ENCODE results near the gene DDX46. TPM values are rescaled to one million over a fixed set of nuclear protein-coding genes. Genes with fewer than 3 reads are reported as not detected.
A peak's percentile ranks its signal among the peaks of the same experiment; 100 is the strongest.
"Not testable (repeated sequence)": the region's sequence is repeated elsewhere in the genome, so short reads cannot be mapped to it uniquely, and the experiment has no call there.

DDX46 gene
- total RNA-seq, 1 donor, result 38.0 TPM

GRCh38 chr5:134813827-134814226 lies 55.2 kb downstream of the DDX46 start:
- Histone ChIP-seq H3K27me3 (ENCODE audit: insufficient read depth, low read length) (no peaks in the 10 kb centered on the region), H3K9me3 (ENCODE audit: low read depth, low read length) (no peaks in the 10 kb centered on the region), H3K4me1 (ENCODE audit: insufficient read depth, low read length) (peaks cover 10% of the 10 kb centered on the region), H3K4me3 (ENCODE audit: low read length) (no peak overlapping the region)

DNA sequence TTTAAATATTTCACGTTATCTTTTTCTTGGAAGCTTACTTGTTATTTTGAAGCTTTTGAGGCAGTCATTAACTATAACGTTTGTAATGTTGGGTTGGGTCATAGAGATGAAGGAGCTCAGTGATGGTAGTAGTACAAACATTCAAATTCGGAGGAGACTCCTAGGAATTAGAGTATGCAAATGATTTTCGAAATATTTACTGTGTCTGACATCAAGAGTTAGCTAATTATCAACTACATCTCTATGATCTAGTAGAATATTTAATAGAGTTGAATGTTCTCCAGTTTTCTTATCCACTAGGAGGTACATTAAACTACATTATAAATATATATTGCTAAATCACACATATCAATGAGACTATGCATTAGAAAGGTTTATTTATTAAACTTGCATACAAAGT lies 58.4 kb downstream of the DDX46 start:
- no peaks in the 10 kb centered on the region for H3K27me3 ChIP-seq (ENCODE audit: insufficient read depth, low read length)
- no peak overlapping the region for H3K4me3 ChIP-seq (ENCODE audit: low read length)
- no peaks in the 10 kb centered on the region for H3K9me3 ChIP-seq (ENCODE audit: low read depth, low read length)
- H3K4me1 ChIP-seq (ENCODE audit: insufficient read depth, low read length), result peaks cover 10% of the 10 kb centered on the region

DNA sequence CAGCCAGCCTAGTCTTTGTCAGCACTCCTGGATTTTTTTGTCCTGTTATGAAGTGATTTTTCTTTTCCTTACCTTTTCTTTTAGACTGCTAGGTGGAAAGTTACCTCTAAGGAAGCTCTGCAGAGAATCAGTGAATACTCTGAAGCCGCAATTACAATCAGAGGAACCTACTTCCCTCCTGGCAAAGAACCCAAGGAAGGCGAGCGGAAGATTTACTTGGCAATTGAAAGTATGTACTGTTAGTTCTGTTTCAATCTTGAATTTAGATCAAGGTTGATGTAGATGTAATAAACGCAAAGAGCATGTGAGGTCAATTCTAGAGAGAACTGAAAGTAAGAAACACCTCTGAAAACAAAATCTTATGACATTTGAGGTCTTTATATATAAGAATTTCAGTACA lies 60.2 kb downstream of the DDX46 start:
- Histone ChIP-seq H3K4me3 (ENCODE audit: low read length) (no peak overlapping the region), H3K27me3 (ENCODE audit: insufficient read depth, low read length) (no peaks in the 10 kb centered on the region), H3K4me1 (ENCODE audit: insufficient read depth, low read length) (peaks cover under 1% of the 10 kb centered on the region), H3K9me3 (ENCODE audit: low read depth, low read length) (no peaks in the 10 kb centered on the region)

DNA sequence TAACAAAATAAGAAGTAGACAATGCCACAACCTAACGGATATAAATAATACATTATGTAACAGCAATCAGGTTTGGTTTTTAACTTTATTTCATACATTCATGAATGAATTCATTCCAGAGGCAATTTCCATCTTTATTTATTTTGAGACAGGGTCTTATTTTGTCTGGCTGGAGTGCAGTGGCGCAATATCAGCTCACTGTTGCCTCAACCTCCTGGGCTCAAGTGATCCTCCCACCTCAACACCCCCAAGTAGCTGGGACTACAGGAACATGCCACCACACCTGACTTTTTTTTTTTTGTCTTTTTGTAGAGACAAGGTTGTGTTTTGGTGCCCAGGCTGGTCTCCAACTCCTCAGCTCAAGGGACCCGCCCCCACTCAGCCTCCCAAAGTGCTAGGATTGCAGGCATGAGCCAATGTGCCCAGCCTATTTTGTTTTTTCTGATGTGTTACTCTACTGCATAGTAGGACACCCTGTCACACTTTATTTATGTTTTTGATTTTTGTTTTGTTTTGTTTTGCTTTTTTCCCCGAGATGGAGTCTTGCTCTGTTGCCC lies 60.9 kb downstream of the DDX46 start:
- H3K4me3 ChIP-seq (ENCODE audit: low read length), result no peak overlapping the region
- H3K4me1 ChIP-seq (ENCODE audit: insufficient read depth, low read length), result no peaks in the 10 kb centered on the region
- no peaks in the 10 kb centered on the region for H3K9me3 ChIP-seq (ENCODE audit: low read depth, low read length)
- no peaks in the 10 kb centered on the region for H3K27me3 ChIP-seq (ENCODE audit: insufficient read depth, low read length)

DNA sequence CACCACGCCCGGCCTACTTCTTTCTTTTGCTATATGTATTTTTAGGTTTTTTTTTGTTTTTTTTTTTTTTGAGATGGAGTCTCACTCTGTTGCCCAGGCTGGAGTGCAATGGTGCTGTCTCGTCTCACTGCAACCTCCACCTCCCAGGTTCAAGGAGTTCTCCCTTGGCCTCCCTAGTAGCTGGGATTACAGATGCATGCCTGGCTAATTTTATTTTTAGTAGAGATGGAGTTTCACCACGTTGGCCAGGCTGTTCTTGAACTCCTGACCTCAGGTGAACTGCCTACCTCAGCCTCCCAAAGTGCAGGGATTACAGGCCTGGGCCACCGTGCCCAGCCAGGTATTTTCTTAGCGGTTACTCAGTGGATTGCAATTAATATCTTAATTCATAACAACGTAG lies 63.3 kb downstream of the DDX46 start:
- Histone ChIP-seq H3K9me3 (ENCODE audit: low read depth, low read length) (no peaks in the 10 kb centered on the region), H3K4me1 (ENCODE audit: insufficient read depth, low read length) (peaks cover 7% of the 10 kb centered on the region)

GRCh38 chr5:134824681-134825080 lies 66.1 kb downstream of the DDX46 start:
- H3K9me3 ChIP-seq (ENCODE audit: low read depth, low read length), result no peaks in the 10 kb centered on the region
- H3K27me3 ChIP-seq (ENCODE audit: insufficient read depth, low read length), result no peaks in the 10 kb centered on the region
- no peak overlapping the region for H3K4me3 ChIP-seq (ENCODE audit: low read length)
- peaks cover 7% of the 10 kb centered on the region for H3K4me1 ChIP-seq (ENCODE audit: insufficient read depth, low read length)

More for the DNA sequence above, 63.3 kb downstream of the DDX46 start:
- Histone ChIP-seq H3K4me3 (ENCODE audit: low read length) (no peak overlapping the region), H3K27me3 (ENCODE audit: insufficient read depth, low read length) (no peaks in the 10 kb centered on the region)

DNA sequence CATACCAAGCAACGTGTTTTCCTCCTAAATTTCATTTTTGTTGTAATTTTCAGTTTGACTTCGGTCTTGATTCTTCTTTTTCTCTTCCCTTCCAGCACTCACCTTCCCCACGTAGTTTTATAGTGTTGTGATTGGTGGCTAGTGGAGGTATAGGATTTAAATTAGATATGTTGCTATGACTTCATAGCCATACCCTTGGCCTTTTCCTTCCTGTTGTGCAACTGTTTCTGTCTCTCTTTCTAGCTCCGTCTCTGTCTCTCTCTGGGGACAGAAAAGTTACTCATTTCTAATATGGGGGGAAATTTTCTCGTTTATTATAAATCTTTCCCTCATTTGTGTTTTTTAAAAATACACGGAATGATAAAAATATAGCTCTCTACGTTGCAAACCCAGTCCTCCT lies 66.6 kb downstream of the DDX46 start:
- H3K4me3 ChIP-seq (ENCODE audit: low read length), result no peak overlapping the region
- H3K9me3 ChIP-seq (ENCODE audit: low read depth, low read length), result no peaks in the 10 kb centered on the region
- H3K4me1 ChIP-seq (ENCODE audit: insufficient read depth, low read length), result peaks cover 7% of the 10 kb centered on the region
- no peaks in the 10 kb centered on the region for H3K27me3 ChIP-seq (ENCODE audit: insufficient read depth, low read length)

DNA sequence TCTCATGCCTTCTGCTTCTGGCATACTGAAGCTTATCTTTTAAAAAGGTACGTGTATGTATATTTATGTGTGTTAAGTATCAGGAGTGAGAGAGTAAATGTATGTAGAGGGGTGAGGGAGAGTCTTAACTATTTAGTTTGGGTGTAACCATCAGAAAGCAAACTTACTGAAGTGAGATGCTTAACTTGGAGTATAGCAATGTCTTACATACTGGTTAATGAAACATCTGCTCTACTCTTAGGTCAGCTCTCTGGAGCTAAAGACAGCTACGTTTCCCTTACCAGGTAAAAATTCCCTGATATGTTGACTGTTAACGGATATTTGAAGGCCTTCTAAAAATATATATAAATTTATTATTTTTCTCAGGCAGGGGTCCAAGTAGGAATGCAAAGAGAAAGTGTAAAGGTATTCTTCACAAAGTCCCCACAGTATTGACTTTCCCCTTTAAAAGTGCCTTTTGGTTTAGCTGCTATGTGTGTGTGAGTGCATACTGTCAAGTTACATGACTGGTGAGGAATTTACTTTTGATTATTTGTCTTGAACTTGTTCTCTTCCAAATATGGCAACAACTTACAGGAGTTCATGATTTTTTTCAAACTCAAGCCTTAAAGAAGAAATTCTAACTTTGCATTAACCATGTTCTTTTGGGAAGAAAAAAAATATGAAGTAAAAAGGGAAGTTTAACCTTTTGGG lies 74.9 kb downstream of the DDX46 start:
- no peaks in the 10 kb centered on the region for H3K9me3 ChIP-seq (ENCODE audit: low read depth, low read length)
- H3K27me3 ChIP-seq (ENCODE audit: insufficient read depth, low read length), result no peaks in the 10 kb centered on the region
- no peak overlapping the region for H3K4me3 ChIP-seq (ENCODE audit: low read length)
- no peaks in the 10 kb centered on the region for H3K4me1 ChIP-seq (ENCODE audit: insufficient read depth, low read length)

- Histone ChIP-seq H3K9me3 (ENCODE audit: low read depth, low read length) (no peaks in the 10 kb centered on the region), H3K4me3 (ENCODE audit: low read length) (no peak overlapping the region), H3K4me1 (ENCODE audit: insufficient read depth, low read length) (no peaks in the 10 kb centered on the region), H3K27me3 (ENCODE audit: insufficient read depth, low read length) (no peaks in the 10 kb centered on the region)
Measured at GRCh38 chr5:134835623-134836022, 77.0 kb downstream of the DDX46 start.

- Histone ChIP-seq H3K27me3 (ENCODE audit: insufficient read depth, low read length) (no peaks in the 10 kb centered on the region), H3K9me3 (ENCODE audit: low read depth, low read length) (no peaks in the 10 kb centered on the region), H3K4me1 (ENCODE audit: insufficient read depth, low read length) (no peaks in the 10 kb centered on the region), H3K4me3 (ENCODE audit: low read length) (no peak overlapping the region)
Measured at GRCh38 chr5:134837530-134838181, 79.1 kb downstream of the DDX46 start.

DNA sequence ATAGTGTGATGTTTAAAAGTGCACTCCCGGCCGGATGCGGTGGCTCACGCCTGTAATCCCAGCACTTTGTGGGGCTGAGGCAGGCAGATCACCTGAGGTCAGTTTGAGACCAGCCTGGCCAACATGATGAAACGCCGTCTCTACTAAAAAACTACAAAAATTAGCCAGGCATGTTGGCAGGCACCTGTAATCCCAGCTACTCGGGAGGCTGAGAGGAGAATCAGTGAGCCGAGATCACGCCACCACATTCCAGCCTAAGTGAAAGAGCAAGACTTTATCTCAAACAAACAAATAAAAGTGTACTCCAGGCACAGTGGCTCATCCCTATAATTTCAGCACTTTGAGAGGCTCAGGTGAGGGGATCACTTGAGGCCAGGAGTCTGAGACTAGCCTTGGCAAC lies 79.8 kb downstream of the DDX46 start:
- H3K9me3 ChIP-seq (ENCODE audit: low read depth, low read length); H3K4me3 ChIP-seq (ENCODE audit: low read length); H3K4me1 ChIP-seq (ENCODE audit: insufficient read depth, low read length); H3K27me3 ChIP-seq (ENCODE audit: insufficient read depth, low read length): not testable (repeated sequence)

DNA sequence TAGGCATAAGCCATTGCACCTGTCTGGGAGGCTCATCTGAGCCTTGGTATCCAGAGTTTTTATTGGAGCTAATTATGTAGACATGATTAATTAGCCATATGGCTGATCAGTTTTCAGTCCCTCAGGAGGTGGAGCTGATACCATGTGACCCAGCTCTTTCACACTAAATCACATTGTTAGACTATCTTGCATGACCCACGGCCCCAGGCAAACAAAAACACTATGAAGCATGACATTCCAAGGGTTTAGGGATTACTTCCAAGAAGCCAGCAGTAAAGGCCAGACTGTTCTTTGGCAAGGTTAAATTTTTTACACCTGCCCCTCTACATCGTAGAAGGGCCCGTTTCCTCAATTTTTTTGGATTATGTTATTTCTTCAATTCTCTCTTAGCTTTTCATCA lies 82.2 kb downstream of the DDX46 start:
- Histone ChIP-seq H3K4me3 (ENCODE audit: low read length) (no peak overlapping the region), H3K27me3 (ENCODE audit: insufficient read depth, low read length) (no peaks in the 10 kb centered on the region), H3K9me3 (ENCODE audit: low read depth, low read length) (no peaks in the 10 kb centered on the region), H3K4me1 (ENCODE audit: insufficient read depth, low read length) (peaks cover 7% of the 10 kb centered on the region)

GRCh38 chr5:134844252-134844651 lies 85.7 kb downstream of the DDX46 start:
- H3K9me3 ChIP-seq (ENCODE audit: low read depth, low read length), result no peaks in the 10 kb centered on the region
- no peak overlapping the region for H3K4me3 ChIP-seq (ENCODE audit: low read length)
- peaks cover 22% of the 10 kb centered on the region for H3K4me1 ChIP-seq (ENCODE audit: insufficient read depth, low read length)
- H3K27me3 ChIP-seq (ENCODE audit: insufficient read depth, low read length), result no peaks in the 10 kb centered on the region

GRCh38 chr5:134845335-134845851 lies 86.8 kb downstream of the DDX46 start:
- no peaks in the 10 kb centered on the region for H3K9me3 ChIP-seq (ENCODE audit: low read depth, low read length)
- no peaks in the 10 kb centered on the region for H3K27me3 ChIP-seq (ENCODE audit: insufficient read depth, low read length)
- peak overlapping the region; percentile 82 for H3K4me3 ChIP-seq (ENCODE audit: low read length)
- H3K4me1 ChIP-seq (ENCODE audit: insufficient read depth, low read length), result peaks cover 22% of the 10 kb centered on the region

DNA sequence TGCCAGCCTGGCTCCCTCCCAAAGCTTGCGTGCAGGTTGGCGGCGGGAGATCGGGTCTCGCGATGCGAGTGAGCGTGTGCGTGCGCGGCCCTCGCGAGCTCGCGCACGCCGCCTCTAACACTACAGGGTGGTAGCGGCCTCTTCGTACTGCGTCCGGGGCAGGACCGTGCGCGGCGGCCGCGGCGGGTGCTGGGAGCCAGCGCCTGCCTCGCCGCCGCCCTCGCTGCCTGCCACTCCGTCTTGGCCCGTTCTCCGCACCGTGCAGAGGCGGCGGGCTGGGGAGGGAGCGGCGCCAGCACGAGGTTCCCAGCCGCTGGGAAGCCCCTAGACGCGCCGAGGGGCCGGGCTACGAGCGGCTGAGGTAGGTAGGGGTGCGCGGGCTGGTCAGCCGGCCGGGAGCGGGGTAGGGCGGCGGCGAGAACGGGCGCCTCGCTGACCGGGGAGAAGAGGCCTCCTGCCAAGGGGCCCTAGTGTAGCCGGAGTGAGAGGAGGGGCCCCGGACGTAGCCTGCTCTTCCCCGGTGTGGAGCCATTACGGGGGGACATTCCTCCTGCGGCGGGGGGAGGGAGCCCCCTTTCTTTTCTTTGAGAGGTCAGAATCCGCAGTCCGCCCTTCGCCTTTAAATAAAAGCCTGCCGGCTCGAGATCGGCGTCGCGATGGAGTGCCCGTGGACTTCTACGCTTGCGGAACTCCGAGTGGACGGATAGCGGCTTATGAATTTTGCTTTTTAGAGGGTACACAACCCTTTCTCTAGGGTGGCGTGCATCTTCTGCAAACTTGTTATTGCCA lies 87.5 kb downstream of the DDX46 start, which contains the start of gene C5orf24:
Gene C5orf24, plus strand, starts transcription at position 117 of the 789 bp plus-strand sequence. CDS start 8,933 bp downstream, outside the sequence.
- H3K9me3 ChIP-seq (ENCODE audit: low read depth, low read length), result no peaks in the 10 kb centered on the region

More for the DNA sequence above, 87.5 kb downstream of the DDX46 start, which contains the start of gene C5orf24:
- Histone ChIP-seq H3K4me3 (ENCODE audit: low read length) (peak within 1 kb of the TSS; percentile 82), H3K27me3 (ENCODE audit: insufficient read depth, low read length) (no peaks in the 10 kb centered on the region), H3K4me1 (ENCODE audit: insufficient read depth, low read length) (peaks cover 22% of the 10 kb centered on the region)

All from mononuclear cell (primary cell).